Gastrocnemius medialis (tissue), 4 donors: ENCODE measurements around the gene GREB1. TPM values are rescaled to one million over a fixed set of nuclear protein-coding genes. Genes with fewer than 3 reads are reported as not detected.
A peak's percentile ranks its signal among the peaks of the same experiment; 100 is the strongest.

Source experiments
- ATAC-seq, 2 donors: fragments of 150-250 bp; one replicate each; pipeline ENCODE4 v1.9.1; 2016
- DNase-seq, 2 donors: peaks; one replicate each; pipeline ENCODE4 v3.0.0-alpha.2; 2019
- H3K27ac ChIP-seq, 4 donors: fragments of 200-600 bp; sonication (generic); 1 replicate in 1 of 4; 2 replicates in 3 of 4; pipeline ENCODE4 v1.5.1; 2016 to 2018; ENCODE audit warnings: mild to moderate bottlenecking in 2 of 4, moderate library complexity in 1 of 4
- H3K27me3 ChIP-seq, 3 donors: fragments of 200-600 bp; sonication (generic) in 2 of 3; 1 replicate in 1 of 3; 2 replicates in 2 of 3; pipeline versions ENCODE4 v1.5.1 to v1.6.0; 2016 to 2019; ENCODE audit warnings: mild to moderate bottlenecking in 1 of 3, moderate library complexity in 1 of 3
- H3K36me3 ChIP-seq, 2 donors: fragments of 200-600 bp; sonication (generic) in 1 of 2; one replicate each; pipeline ENCODE4 v1.5.1; 2017 to 2018
- H3K4me1 ChIP-seq, 2 donors: fragments of 200-600 bp; sonication (generic) in 1 of 2; one replicate each; pipeline ENCODE4 v1.5.1; 2016 to 2017; ENCODE audit warnings: mild to moderate bottlenecking in 2 of 2
- H3K4me3 ChIP-seq, 4 donors: fragments of 200-600 bp; sonication (generic) in 3 of 4; 1 replicate in 1 of 4; 2 replicates in 3 of 4; pipeline ENCODE4 v1.5.1; 2016 to 2019; ENCODE audit warnings: mild to moderate bottlenecking in 2 of 4
- H3K9me3 ChIP-seq, 3 donors: fragments of 200-600 bp; sonication (generic) in 2 of 3; 1 replicate in 1 of 3; 2 replicates in 2 of 3; pipeline ENCODE4 v1.5.1; 2016 to 2019
- CTCF ChIP-seq, 5 experiments: fragments of 450-650 bp in 3 of 5; fragments of 200-600 bp in 2 of 5; sonication (generic) in 2 of 5; IDR thresholded peaks in 4 of 5; conservative IDR thresholded peaks in 1 of 5; 1 replicate in 4 of 5; 2 replicates in 1 of 5; pipeline ENCODE4 v1.5.1; 2016 to 2019; ENCODE audit warnings: antibody characterized with exemption in 5 of 5, mild to moderate bottlenecking in 3 of 5, moderate library complexity in 3 of 5
- POLR2A ChIP-seq, 2 donors: fragments of 450-650 bp; IDR thresholded peaks; one replicate each; pipeline ENCODE4 v1.6.1; 2017; ENCODE audit warnings: antibody characterized with exemption in 2 of 2, mild to moderate bottlenecking in 2 of 2, moderate library complexity in 2 of 2
- in situ Hi-C, 4 donors: fragments of 200-750 bp; cut with MboI; loops; one replicate each; pipeline versions ENCODE4 v1.15.0 to v1.8.0; 2017; ENCODE audit warnings: low sequenced_read_pairs in 4 of 4
- intact Hi-C: fragments of 100-400 bp; cut with DNase I; formaldehyde crosslinking; loops from one replicate; pipeline ENCODE4 v1.15.1; 2023; ENCODE audit warnings: low total_unique reads
- total RNA-seq, 4 donors: library from RNA; depleted of rRNA; stranded (reverse); fragments of >200 nt; gene quantifications; one replicate each; pipeline versions ENCODE4 v1.1.0 to v1.2.3, GENCODE V29; 2016

The GREB1 gene
- total RNA-seq, 4 donors from 2014 or later = 1.7 to 9.3 (median 2.6) TPM

GRCh38 chr2:11539317-11540147 lies 5.7 kb downstream of the GREB1 start:
- Histone ChIP-seq H3K27ac (peak overlapping the region; percentile 15 to 81 (median 45)), H3K4me3 (peak overlapping the region in 1 of 4 donors; percentile 31), H3K4me1 (peaks cover 20 to 24% of the 10 kb centered on the region in 2 donors), H3K27me3 (no peaks in the 10 kb centered on the region), H3K9me3 (no peaks in the 10 kb centered on the region), H3K36me3 (no peaks in the 10 kb centered on the region)
- TF ChIP-seq POLR2A (IDR thresholded peaks at IDR 0.05) (no peak), CTCF (IDR thresholded peaks at IDR 0.05 in 4 of 5, conservative IDR thresholded peaks at IDR 0.05 in 1 of 5) (no peak)
- DNase-seq (peak in 1 of 2 donors; percentile 20), ATAC-seq (peak in 1 of 2 donors; percentile 71)
- in situ Hi-C loops = no loop called here
- intact Hi-C loops = no loop called here

- ATAC-seq (peak; percentile 6 to 19), DNase-seq (no peak)
- no peaks in the 10 kb centered on the region for H3K9me3 ChIP-seq
- in situ Hi-C loops = no loop called here
- H3K4me1 ChIP-seq = peaks cover 14 to 24% of the 10 kb centered on the region in 2 donors
- H3K36me3 ChIP-seq = no peaks in the 10 kb centered on the region
- intact Hi-C loops = no loop called here
- peak overlapping the region in 1 of 4 donors; percentile 31 for H3K4me3 ChIP-seq
- peak overlapping the region; percentile 36 to 81 (median 45) for H3K27ac ChIP-seq
- TF ChIP-seq POLR2A (IDR thresholded peaks at IDR 0.05) (no peak), CTCF (IDR thresholded peaks at IDR 0.05 in 4 of 5, conservative IDR thresholded peaks at IDR 0.05 in 1 of 5) (no peak)
- no peaks in the 10 kb centered on the region for H3K27me3 ChIP-seq
Measured at GRCh38 chr2:11540148-11540995, 6.5 kb downstream of the GREB1 start.

- in situ Hi-C loops = no loop called here
Measured at GRCh38 chr2:11540996-11541692, 7.3 kb downstream of the GREB1 start.

More at GRCh38 chr2:11540996-11541692, 7.3 kb downstream of the GREB1 start:
- intact Hi-C loops = no loop called here
- no peaks in the 10 kb centered on the region for H3K9me3 ChIP-seq
- no peak for ATAC-seq
- no peak for DNase-seq
- H3K27me3 ChIP-seq = no peaks in the 10 kb centered on the region
- H3K4me1 ChIP-seq = peaks cover 7 to 22% of the 10 kb centered on the region in 2 donors
- H3K36me3 ChIP-seq = no peaks in the 10 kb centered on the region
- H3K4me3 ChIP-seq = peak overlapping the region in 1 of 4 donors; percentile 5
- H3K27ac ChIP-seq = peak overlapping the region in 2 of 4 donors; percentile 41 to 81
- TF ChIP-seq CTCF (IDR thresholded peaks at IDR 0.05 in 4 of 5, conservative IDR thresholded peaks at IDR 0.05 in 1 of 5) = no peak
- no peak for TF ChIP-seq POLR2A (IDR thresholded peaks at IDR 0.05)
